ENCODE results near the gene GYG2. TPM values are rescaled to one million over a fixed set of nuclear protein-coding genes. Genes with fewer than 3 reads are reported as not detected.

GYG2 gene
- polyA plus RNA-seq, 6 donors from 2014 or later: not detected

DNA sequence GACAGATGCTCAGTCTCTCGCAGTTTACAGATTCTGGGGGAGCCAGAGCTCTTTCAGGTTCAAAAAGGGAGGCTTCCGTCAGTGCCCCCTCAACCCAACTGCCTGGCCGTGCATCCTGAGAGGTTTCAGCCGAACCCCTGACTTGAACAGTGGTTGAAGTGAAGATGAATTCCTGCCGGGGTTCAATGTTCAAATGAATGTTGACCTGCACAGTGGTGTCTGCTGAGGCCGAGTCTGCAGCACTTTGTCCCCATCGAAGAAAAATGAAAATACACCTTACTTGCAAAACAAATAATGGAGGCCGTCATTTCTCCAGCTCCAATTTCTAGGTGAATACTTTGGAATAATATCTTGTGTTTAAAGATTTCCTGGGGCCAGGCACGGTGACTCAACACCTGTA is 33.7 kb downstream of the GYG2 start:
- H3K9me3 Mint-ChIP-seq: no peaks in the 10 kb centered on the region
- no peaks in the 10 kb centered on the region for H3K36me3 Mint-ChIP-seq
- no peaks in the 10 kb centered on the region for H3K4me1 Mint-ChIP-seq
- ATAC-seq (ENCODE audit: low read depth in 2 of 2) (no peak), DNase-seq (no peak)
- H3K27ac Mint-ChIP-seq: no peak overlapping the region
- peaks cover 4 to 21% (median 5%) of the 10 kb centered on the region in 3 donors for H3K27me3 Mint-ChIP-seq
- no peak overlapping the region for H3K4me3 Mint-ChIP-seq

DNA sequence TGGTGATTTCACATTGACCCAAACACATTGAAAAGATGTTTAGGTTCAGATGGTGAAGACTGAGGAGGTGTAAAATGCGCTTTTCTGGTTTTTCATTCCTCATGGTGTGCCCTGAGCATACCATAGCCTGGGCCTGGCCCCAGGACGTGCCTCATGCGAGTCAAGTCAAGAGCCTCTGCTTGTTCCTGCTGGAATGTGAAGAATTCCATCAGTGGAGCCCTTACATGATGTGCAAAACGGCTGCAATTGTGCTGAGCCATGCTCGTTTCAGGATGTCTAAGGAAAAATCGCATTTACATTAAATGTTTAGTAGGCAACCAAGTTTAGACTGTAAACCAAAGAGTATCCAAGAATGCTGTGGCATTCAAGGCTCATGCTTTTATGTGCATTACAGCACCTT is 34.9 kb downstream of the GYG2 start:
- DNase-seq: no peak
- H3K9me3 Mint-ChIP-seq: peaks cover 0 to under 1% (median 0%) of the 10 kb centered on the region in 7 donors

DNA sequence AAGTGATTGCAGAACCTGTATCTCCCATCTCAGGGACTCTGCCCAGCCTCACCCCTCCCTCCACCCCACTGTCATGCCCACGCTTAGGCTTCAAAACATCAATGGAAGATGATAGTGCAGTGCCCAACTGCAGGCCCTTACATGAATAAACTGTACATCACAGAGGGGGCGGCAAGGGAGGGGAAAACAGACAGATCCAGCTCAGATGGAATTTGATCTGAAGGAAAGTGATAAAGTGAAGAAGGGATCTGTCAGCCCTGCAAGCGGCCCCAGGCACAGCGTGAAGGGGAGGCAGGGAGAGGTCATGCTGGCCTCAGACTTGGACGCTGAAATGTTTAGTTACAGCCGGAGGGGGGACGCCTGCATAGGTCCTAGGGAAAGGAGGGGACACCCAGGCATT is 38.5 kb downstream of the GYG2 start:
- no peak for DNase-seq
- Mint-ChIP-seq H3K4me1 (no peaks in the 10 kb centered on the region), H3K27ac (no peak overlapping the region), H3K27me3 (peaks cover 0 to 21% (median 0%) of the 10 kb centered on the region in 3 donors), H3K9me3 (peaks cover 0 to 28% (median 7%) of the 10 kb centered on the region in 7 donors), H3K36me3 (no peaks in the 10 kb centered on the region), H3K4me3 (no peak overlapping the region)
- no peak for ATAC-seq (ENCODE audit: low read depth in 2 of 2)

More for the DNA sequence above, 34.9 kb downstream of the GYG2 start:
- H3K27me3 Mint-ChIP-seq: peaks cover 4 to 24% (median 5%) of the 10 kb centered on the region in 3 donors
- H3K4me3 Mint-ChIP-seq: no peak overlapping the region
- no peaks in the 10 kb centered on the region for H3K4me1 Mint-ChIP-seq
- no peaks in the 10 kb centered on the region for H3K36me3 Mint-ChIP-seq
- no peak overlapping the region for H3K27ac Mint-ChIP-seq
- ATAC-seq (ENCODE audit: low read depth in 2 of 2): no peak

DNA sequence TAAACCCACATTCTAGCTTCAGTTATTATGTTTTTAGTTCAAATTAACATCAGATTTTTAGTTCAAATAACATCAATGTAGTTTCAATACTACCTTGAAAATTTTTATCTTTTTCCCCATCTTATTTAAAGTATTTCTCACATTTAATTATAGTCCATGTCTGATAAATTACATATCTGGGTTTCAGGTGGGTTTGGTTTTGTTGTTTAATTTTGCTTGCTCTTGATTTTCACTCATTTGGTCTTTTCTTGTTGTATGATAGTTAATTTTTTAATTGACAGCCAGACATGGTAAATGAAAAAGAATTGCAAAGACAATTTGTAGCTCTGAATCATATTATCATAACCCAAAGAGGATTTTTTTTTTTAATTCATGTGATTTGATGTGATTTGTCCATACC is 41.9 kb downstream of the GYG2 start:
- Mint-ChIP-seq H3K4me1 (no peaks in the 10 kb centered on the region), H3K9me3 (peaks cover 0 to 28% (median 9%) of the 10 kb centered on the region in 7 donors), H3K27ac (no peak overlapping the region), H3K36me3 (no peaks in the 10 kb centered on the region), H3K27me3 (peaks cover 4 to 23% (median 5%) of the 10 kb centered on the region in 3 donors), H3K4me3 (no peak overlapping the region)
- ATAC-seq (ENCODE audit: low read depth in 2 of 2) (no peak), DNase-seq (no peak)

DNA sequence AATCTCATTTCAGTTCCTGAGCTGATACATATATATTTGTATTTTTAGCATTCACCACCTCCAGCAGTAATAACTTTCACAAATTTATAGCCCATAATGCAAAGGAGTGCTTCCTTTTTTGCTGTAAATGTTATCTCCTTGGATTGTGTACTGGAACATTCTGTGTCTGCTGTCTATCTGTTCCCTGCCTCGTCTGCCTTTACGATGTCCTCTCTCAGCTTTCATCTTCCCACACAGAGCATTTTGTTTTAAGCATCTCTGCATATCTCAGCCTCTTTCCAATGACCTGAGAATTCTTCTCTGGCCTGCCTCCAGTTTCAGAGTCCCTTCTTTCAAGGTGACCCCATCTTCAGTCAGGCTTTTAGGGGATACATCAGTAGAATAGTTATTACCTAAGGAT is 43.1 kb downstream of the GYG2 start:
- ATAC-seq (ENCODE audit: low read depth in 2 of 2) (no peak), DNase-seq (no peak)
- Mint-ChIP-seq H3K4me3 (no peak overlapping the region), H3K27ac (no peak overlapping the region), H3K4me1 (no peaks in the 10 kb centered on the region), H3K36me3 (no peaks in the 10 kb centered on the region), H3K9me3 (peaks cover 0 to 28% (median 9%) of the 10 kb centered on the region in 7 donors), H3K27me3 (peaks cover 4 to 21% (median 5%) of the 10 kb centered on the region in 3 donors)

DNA sequence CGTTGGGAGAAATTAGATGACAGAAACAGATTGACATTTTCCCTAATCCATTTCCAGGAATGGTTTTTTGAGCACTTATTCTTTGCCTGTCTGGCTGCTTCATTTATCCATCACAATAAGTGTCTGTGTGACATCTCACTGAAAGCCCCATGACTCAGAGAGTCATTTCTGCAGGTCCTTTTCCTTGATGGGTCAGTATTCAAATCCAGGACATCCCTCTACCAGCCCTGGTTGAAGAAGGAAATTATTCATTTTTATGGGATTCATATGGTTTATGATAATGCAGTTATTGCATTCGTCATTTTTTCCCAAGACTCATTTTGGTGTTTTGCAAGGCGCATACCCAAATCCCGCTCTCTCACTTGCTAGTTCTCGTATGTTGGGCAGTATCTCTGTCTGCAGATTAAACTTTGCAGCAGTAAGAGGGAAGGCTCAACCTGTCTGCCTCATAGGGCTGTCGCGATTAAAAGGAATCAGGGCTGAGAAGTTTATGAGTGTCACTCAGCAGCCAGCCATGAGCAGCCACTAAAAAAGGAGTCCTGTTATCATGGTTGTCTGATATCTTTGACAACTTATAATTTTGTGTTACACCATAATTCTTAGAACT is 44.0 kb downstream of the GYG2 start:
- peaks cover 4 to 20% (median 11%) of the 10 kb centered on the region in 3 donors for H3K27me3 Mint-ChIP-seq
- H3K4me1 Mint-ChIP-seq: no peaks in the 10 kb centered on the region
- peaks cover 0 to 28% (median 9%) of the 10 kb centered on the region in 7 donors for H3K9me3 Mint-ChIP-seq
- H3K27ac Mint-ChIP-seq: no peak overlapping the region
- ATAC-seq (ENCODE audit: low read depth in 2 of 2) (no peak), DNase-seq (no peak)
- H3K36me3 Mint-ChIP-seq: no peaks in the 10 kb centered on the region
- no peak overlapping the region for H3K4me3 Mint-ChIP-seq

DNA sequence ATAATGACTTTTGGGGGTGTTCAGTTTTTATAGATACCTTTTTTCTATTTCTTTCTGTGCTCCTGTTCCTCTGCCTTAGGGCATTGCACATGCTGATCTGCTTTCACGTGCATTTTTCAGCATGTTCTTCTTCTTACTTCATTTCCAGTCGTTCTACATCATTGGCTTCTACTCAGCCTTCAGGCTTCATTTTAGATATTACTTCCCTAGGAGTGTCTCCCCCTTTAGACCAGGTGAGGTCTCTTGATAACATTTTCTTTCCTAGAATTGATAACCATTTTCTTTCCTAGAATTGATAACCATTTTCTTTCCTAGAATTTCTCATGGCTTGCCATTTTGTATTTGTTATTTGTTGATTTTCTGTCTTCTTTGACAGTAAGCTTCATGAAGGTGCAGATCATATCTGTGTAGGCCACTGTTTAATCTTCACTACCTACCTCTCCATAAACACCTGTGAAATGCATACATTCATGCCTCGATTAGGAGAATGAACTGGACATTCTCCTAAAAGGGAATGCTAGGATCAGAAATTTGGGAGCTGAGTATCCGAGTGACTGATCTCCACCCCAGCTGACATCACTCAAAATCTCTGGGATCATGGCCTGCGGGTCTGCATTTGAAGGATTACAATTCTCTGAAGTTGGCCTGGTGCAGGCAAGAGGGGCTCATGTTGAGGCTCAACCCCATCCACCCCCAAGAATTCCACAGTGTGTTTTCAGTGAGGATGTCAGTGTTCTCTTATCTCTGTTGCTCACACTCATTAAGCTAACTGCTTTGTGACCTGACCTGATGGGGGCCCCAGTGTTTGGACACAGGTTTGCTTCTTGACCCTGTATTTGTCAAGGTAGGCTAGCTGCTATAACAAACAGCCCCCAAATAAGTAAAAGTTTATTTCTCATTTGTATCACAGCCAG is 45.7 kb downstream of the GYG2 start:
- Mint-ChIP-seq H3K36me3 (no peaks in the 10 kb centered on the region), H3K4me3 (no peak overlapping the region), H3K27me3 (peaks cover 5 to 23% (median 11%) of the 10 kb centered on the region in 3 donors), H3K9me3 (peaks cover 0 to 19% (median 9%) of the 10 kb centered on the region in 7 donors), H3K27ac (no peak overlapping the region), H3K4me1 (no peaks in the 10 kb centered on the region)
- no peak for DNase-seq
- no peak for ATAC-seq (ENCODE audit: low read depth in 2 of 2)

DNA sequence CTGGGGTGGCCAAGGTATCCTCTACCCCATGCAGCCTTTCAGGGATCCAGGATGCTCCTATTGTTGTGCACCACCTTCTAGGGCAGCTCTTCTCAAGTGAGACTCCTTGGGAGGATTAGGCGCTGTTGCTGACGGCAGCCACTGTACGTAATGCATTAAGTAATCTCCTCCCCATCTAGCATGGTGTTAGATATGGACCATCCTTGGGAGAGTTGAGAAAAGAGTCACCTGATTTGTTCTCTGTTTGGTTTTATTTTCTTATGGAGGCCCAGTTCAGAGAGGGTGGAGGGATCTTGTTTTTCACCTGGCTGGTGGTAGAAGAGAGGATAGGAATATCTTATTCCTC is 46.4 kb downstream of the GYG2 start:
- Mint-ChIP-seq H3K27ac (no peak overlapping the region), H3K27me3 (peaks cover 11 to 29% (median 12%) of the 10 kb centered on the region in 3 donors), H3K9me3 (peaks cover 0 to 13% (median 8%) of the 10 kb centered on the region in 7 donors), H3K4me3 (no peak overlapping the region), H3K4me1 (no peaks in the 10 kb centered on the region), H3K36me3 (no peaks in the 10 kb centered on the region)
- no peak for DNase-seq
- ATAC-seq (ENCODE audit: low read depth in 2 of 2): no peak

DNA sequence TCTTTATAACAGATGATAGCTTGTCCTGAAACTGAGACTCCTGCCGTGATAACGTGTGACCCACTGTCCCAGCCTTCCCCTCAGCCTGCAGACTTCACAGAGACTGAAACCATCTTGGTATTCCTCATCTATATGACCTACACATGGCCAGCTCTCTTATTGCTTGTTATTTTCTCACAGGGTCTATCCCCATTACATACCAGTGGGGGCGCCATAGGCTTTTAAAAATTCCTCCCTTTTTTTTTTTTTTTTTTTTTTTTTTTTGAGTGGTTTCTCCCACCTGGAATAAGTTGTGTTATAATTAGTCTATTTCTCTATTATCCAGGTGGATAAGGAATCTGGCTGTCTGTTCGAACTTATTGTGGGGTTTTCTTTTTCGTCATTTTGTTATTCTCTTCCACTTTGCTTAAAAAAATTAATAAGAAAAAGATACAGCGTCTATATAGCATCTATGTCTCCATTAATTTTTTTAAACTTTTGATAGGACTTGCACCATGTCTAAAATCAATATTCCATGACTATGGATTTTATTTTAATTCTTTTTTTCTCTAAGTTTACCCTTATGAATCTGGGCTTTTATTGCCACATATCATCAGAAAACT is 47.2 kb downstream of the GYG2 start:
- no peak for DNase-seq
- H3K9me3 Mint-ChIP-seq: peaks cover 0 to 9% (median 3%) of the 10 kb centered on the region in 7 donors
- H3K27me3 Mint-ChIP-seq: peaks cover 13 to 31% (median 14%) of the 10 kb centered on the region in 3 donors

DNA sequence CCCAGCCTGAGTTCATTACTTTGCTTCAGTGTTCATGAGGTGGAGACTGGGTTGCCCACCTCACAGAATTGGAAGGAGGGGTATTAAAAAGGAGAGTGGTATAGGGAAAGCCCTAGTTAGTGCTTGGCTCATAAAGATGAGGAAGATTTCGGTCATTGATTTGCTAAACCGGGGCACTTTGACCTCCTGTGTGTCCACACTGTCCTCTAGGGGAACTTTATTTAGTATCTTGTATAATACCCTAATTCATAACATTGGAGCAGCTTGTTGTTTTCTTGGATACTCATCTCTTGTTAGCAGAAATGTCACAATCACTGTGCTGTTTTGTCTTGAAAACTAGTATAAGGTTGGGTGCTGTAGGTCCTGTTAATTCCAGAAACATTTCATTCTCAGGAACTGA is 49.8 kb downstream of the GYG2 start:
- ATAC-seq (ENCODE audit: low read depth in 2 of 2): no peak
- Mint-ChIP-seq H3K27me3 (peaks cover 13 to 43% (median 20%) of the 10 kb centered on the region in 3 donors), H3K4me1 (no peaks in the 10 kb centered on the region), H3K36me3 (no peaks in the 10 kb centered on the region), H3K27ac (no peak overlapping the region), H3K4me3 (no peak overlapping the region), H3K9me3 (peaks cover 0 to 3% (median 0%) of the 10 kb centered on the region in 7 donors)
- DNase-seq: no peak

More for the DNA sequence above, 47.2 kb downstream of the GYG2 start:
- H3K4me3 Mint-ChIP-seq: peak overlapping the region in 1 of 8 donors; percentile 51
- no peak overlapping the region for H3K27ac Mint-ChIP-seq
- H3K36me3 Mint-ChIP-seq: no peaks in the 10 kb centered on the region
- ATAC-seq (ENCODE audit: low read depth in 2 of 2): no peak
- no peaks in the 10 kb centered on the region for H3K4me1 Mint-ChIP-seq

DNA sequence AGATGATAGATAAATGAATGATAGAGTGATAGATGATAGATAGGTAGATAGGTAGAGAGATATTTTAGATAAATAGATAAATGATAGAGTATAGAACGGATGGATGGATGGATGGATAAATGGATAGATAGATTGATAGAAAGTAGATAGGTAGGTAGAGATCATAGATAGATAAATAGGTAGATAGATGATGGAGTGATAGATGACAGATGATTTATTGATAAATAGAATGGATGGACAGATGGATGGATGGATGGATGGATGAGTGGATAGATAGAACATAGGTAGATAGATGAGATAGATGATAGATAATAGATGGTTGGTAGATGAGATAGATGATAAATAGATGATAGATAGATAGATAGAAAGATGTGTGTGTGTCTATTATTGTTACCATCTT is 50.9 kb downstream of the GYG2 start:
- Mint-ChIP-seq H3K36me3 (no peaks in the 10 kb centered on the region), H3K4me1 (no peaks in the 10 kb centered on the region), H3K27ac (no peak overlapping the region), H3K27me3 (peaks cover 9 to 42% (median 18%) of the 10 kb centered on the region in 3 donors), H3K4me3 (no peak overlapping the region), H3K9me3 (peaks cover 0 to 3% (median 0%) of the 10 kb centered on the region in 7 donors)
- DNase-seq (no peak), ATAC-seq (ENCODE audit: low read depth in 2 of 2) (no peak)

DNA sequence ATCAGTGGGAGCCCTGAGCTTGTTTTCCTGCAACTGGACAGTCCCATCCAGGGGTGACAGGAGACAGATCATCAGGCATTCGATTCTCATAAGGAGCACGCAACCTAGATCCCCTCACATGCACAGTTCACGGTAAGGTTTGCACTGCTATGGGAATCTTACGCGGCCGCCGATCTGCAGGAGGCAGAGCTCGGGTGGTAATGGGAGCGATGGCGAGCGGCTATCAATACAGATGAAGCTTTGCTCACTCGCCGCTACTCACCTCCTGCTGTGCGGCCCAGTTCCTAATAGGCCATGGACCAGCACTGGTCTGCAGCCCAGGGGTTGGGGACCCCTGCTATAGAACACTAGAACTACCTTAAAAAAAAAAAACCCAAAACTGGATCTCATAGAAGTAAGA is 55.0 kb downstream of the GYG2 start:
- ATAC-seq (ENCODE audit: low read depth in 2 of 2) (no peak), DNase-seq (no peak)
- peaks cover 0 to 3% (median 0%) of the 10 kb centered on the region in 7 donors for H3K9me3 Mint-ChIP-seq
- H3K27me3 Mint-ChIP-seq: peaks cover 9 to 52% (median 12%) of the 10 kb centered on the region in 3 donors
- H3K36me3 Mint-ChIP-seq: no peaks in the 10 kb centered on the region
- peaks cover 0 to 3% (median 2%) of the 10 kb centered on the region in 3 donors for H3K4me1 Mint-ChIP-seq
- no peak overlapping the region for H3K4me3 Mint-ChIP-seq
- H3K27ac Mint-ChIP-seq: peak overlapping the region in 1 of 6 donors; percentile 80

DNA sequence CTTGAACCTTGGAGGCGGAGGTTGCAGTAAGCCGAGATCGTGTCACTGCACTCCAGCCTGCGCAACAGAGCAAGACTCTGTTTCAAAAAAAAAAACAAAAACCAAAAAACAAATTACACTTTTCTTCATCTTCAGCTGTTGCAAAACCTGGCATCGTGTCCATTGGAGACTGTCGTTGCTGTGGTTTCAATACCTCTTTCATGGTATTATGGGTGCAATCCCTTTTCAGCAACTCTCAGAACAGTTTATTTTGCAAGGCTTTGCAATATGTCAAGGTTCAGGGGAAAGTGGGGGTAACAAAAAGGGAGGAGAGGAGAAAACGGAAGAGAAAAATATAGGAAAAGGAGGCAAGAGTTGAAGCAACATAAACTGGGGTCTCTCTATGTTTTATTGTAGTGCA is 59.6 kb downstream of the GYG2 start:
- peak overlapping the region in 7 of 8 donors; percentile 24 to 95 (median 88) for H3K4me3 Mint-ChIP-seq
- no peaks in the 10 kb centered on the region for H3K36me3 Mint-ChIP-seq
- ATAC-seq (ENCODE audit: low read depth in 2 of 2): no peak
- H3K27me3 Mint-ChIP-seq: peaks cover 0 to 39% (median 0%) of the 10 kb centered on the region in 3 donors
- no peak for DNase-seq
- peaks cover 0 to 16% (median 10%) of the 10 kb centered on the region in 3 donors for H3K4me1 Mint-ChIP-seq
- H3K9me3 Mint-ChIP-seq: peaks cover 0 to 4% (median 0%) of the 10 kb centered on the region in 7 donors
- peak overlapping the region in 1 of 6 donors; percentile 22 for H3K27ac Mint-ChIP-seq

All from naive B cell (primary cell).